Amygdala (tissue), 56 donors: ENCODE data around the gene IFT88.

ENCODE experiments used
- DNase-seq, 56 donors: peaks; one replicate each; lab custom pipeline; 2025; lab: John Stamatoyannopoulos, UW

Gene IFT88

DNA sequence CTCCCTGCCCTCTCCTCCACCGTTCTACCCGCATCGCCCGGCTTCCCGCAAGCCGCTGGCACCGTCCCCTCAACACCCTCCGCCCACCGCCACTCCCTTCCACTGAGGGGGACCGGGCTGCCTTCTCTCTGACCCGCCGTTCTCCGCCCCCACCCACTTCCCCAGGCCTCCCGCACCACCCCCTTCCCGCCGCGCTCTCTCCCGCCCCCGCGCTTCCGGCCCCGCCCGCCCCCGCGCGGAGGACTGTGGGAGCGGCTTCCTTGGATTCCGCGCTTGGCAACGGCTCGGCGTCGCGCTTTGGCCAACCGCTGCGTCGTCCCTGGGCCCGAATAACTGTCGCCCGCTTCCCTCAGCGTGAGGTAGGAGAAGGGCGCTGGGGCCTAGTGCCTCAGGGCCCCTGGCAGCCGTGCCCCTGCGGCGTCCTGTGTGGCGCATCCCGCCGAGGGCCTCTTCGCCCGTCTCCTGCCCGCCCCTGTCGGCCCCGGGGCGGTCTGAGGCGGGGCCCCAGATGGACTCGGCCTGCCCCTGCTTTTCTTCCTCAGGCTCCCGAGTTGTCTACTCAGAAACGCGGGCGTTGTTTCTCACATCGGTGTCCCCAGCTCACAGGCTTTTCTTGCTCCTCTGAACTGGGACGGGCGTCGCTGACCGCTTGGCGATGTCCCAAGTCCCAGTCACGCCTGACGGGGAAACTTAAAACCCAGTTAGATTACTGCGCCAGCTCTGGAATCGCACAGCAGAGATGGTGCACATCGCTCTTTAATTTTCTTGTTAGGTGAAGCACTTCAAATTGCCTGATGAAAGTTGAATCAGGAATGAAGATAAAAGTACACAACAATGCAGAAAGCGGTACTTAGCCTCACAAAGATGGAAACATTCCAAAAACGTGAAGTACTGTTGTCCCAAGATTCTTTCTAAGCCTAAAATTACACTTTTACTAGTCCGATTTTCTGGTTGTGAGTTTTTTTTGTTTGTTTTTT is at the start of gene IFT88:
Gene IFT88 (plus strand): TSS at position 260 of the 977 bp plus-strand sequence. CDS start 7,229 bp downstream, outside the sequence.
- DNase-seq = peak; percentile 42 to 94 (median 86)

GRCh38 chr13:20518660-20519100 is 48.3 kb upstream of the IFT88 start:
- DNase-seq = no peak

DNA sequence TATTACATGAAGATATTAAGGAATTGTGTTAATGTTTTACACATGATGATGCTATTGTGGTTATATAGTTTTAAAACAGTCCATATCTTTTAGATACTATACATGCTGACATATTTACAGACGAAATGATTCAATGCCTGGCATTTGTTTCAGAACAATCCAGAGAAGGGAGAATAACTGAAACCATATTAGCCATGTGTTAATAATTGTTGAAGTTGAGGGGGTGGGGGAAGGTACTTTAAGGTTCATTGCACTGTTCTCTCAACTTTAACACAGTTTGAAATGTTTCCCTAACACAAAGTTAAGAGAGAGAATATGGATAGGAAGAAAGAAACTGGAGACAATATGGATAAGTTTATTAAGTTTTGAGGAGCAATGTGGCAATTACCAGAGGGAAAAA is 47.1 kb upstream of the IFT88 start:
- no peak for DNase-seq

GRCh38 chr13:20521364-20522115 is 45.4 kb upstream of the IFT88 start:
- DNase-seq = no peak

DNA sequence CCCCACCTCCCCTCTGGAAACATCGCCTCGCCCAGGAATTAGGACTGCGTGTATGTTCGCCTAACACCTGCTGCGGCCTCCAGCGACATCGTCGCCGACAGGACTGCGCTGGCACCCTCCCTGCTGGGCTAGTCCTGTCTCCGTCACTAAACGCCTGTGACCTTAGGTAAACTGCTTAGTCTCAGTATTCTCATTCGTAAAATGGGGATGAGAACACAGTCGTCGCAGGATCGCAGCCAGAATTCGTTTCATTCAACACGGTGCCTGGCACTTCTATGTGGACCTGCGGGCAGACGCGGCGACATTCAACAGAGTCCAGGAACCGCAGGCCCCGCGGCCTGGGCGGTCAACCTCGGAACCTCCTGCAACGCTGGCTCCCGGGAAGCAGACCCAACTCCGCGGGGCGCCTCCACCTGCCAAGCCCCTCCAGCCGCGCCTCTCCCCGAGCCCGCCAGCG is 41.8 kb upstream of the IFT88 start:
- DNase-seq = peak in 40 of 56 donors; percentile 6 to 69 (median 42)

DNA sequence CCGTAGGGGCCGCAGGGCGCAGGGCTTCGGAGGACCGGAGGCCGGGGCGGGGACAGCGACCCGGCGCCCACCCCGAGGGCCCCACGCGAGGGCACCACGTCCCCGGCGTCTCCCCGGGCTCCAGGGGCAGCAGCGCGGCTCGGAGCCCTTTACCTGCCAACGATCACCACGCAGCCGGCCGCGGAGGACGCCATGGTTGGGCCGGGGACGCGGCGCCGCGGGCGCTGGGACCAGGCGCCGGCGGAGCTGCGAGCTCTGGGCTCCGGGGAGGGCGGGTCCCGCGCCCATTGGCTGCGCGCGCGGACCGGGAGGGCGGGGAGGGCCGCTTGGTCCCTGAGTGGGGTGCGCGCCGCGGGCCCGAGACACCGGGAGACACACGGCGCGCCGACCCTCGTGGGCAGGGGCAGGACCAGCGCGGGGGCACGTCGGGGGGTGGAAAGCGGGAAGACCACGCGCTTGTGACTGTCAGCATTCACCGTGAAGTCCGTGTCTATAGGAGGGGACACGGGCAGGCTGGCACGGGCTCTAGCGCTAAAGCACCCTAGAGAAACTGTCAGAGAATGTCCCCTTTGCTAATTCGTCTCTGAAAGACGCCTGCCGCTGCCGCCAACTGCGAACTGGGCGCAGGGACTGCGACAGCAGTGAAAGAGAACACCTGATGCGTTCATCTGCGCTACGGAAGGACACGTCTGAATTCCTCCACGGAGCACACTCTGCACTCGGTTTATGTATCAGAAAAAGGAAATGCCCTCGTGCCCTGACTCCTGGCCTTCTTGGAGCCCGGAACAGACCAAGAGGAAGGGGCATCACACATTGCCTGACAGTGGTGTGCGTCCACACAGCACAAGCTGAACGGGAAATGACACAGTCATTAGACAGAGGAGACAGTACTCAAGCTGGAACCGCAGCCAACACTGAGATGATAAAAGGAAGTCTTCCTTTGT is 41.1 kb upstream of the IFT88 start, which contains the start of gene CRYL1:
Gene CRYL1 (minus strand): TSS at position 257 of the 944 bp plus-strand sequence. CDS start 63 bp downstream, at position 194.
- peak in 55 of 56 donors; percentile 25 to 90 (median 72) for DNase-seq

GRCh38 chr13:20526664-20527063 is 40.3 kb upstream of the IFT88 start:
- peak in 10 of 56 donors; percentile 4 to 24 (median 8) for DNase-seq

DNA sequence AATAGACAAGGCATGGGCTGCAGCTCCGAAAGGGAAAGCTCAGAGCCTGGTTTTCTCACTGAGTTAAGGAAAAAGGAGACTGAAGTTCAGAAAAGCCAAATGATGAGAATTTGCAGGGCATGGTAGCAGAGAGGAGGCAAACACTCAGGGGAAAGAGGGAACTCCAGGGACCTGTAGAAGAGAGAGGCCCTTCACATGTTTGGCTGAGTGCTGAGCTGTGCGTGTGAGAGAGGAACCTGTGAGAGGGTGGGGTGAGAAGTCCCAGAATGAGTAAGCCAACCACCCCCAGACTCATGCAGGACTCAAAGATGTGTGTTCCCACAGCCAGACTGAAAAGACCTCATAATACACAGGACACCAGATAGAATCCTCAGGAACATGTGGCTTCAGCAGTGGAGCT is 38.5 kb upstream of the IFT88 start:
- DNase-seq = no peak

DNA sequence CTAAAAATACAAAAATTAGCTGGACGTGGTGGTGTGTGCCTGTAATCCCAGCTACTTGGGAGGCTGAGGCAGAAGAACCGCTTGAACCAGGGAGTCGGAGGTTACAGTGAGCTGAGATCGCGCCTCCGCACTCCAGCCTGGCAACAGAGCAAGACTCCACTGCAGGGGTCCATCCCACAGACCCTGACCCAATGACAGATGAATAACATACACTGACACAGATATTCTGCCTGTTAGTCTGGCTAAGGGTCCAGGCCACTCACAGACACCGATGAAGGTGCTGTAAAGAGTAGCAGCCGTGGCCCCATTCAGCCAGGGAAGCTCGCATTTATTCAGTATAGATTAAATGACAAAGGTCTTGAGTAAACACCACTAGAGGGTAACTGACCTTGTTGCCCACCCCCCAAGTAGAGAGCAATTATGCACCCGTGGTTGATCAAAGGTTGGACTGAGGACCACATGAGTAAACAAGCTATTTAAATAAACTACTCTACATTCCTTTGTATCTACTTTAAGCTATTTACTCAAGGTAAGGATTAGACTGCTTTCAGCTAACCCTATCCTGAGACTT is 32.8 kb upstream of the IFT88 start:
- DNase-seq = no peak

GRCh38 chr13:20536992-20537391 is 30.0 kb upstream of the IFT88 start:
- no peak for DNase-seq

GRCh38 chr13:20544201-20544923 is 22.6 kb upstream of the IFT88 start:
- no peak for DNase-seq

GRCh38 chr13:20546556-20546955 is 20.4 kb upstream of the IFT88 start:
- no peak for DNase-seq

DNA sequence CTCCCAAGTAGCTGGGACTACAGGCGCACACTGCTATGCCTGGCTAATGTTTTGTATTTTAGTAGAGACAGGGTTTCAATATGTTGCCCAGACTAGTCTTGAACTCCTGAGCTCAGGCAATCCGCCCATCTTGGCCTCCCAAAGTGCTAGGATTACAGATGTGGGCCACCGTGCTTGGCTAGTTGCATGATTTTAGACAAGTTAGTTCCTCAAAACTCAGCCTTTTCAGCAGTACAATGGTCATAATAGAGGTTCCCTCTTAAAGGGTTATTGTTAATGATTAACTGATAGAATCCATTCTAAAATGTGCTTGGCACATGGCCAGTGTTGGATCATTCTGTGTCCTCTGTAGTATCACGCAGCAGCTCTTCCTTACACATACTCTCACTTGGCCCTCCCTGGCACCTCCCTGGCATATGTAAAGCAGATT is 19.5 kb upstream of the IFT88 start:
- DNase-seq = peak in 1 of 56 donors; percentile 11

- peak in 2 of 56 donors; percentile 11 to 29 for DNase-seq
Measured at GRCh38 chr13:20550799-20551198, 16.2 kb upstream of the IFT88 start.

GRCh38 chr13:20553311-20553710 is 13.6 kb upstream of the IFT88 start:
- DNase-seq = peak in 53 of 56 donors; percentile 10 to 93 (median 68)

- DNase-seq = no peak
Measured at GRCh38 chr13:20558982-20559381, 8.0 kb upstream of the IFT88 start.

DNA sequence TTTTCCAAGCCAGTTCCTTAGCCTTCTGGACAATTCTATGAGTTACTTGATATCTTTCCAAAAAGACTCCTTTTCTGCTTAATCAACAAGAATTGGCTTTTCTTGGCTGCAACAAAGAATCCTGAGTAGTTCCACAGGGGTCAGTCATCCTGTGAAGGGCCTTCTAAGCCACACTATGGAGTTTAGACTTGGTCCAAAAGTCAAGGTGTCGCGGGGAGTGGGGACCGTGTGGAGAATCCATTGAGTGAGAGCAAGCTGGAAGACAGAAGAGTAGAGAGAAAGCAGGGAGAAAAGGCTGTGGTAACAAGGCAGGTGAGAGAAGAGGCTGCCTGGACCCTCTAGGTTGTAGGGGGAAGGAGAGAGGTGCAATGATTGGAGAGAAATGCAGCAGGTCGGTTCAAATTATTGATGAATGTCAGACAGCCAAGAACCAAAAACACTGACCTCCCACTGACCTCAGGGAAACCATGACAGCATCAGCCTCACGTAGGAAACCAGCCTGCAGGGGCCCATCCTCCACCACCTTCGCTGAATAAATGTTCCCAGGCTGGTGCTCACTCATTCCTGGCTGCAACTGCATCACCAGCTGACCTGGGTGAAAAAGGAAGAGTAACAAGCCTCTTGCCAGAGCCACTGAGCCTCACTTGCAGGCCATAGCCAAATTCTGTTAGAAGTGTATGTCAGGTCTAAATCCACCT is 7.1 kb upstream of the IFT88 start:
- DNase-seq = no peak

- no peak for DNase-seq
Measured at GRCh38 chr13:20561741-20562140, 5.2 kb upstream of the IFT88 start.
